MG63 (cell line): ENCODE measurements around the gene SSR2. TPM values are rescaled to one million over a fixed set of nuclear protein-coding genes. Genes with fewer than 3 reads are reported as not detected.

ENCODE experiments used
- DNase-seq: peaks from one replicate; pipeline ENCODE4 v3.0.0-alpha.2; 2020
- H3K27me3 ChIP-seq: fragments of 250-450 bp; sonication (Bioruptor Pico); 2 replicates; pipeline ENCODE4 v1.5.1; 2020; ENCODE audit warnings: mild to moderate bottlenecking, moderate library complexity
- H3K36me3 ChIP-seq: fragments of 250-450 bp; sonication (Bioruptor Pico); 2 replicates; pipeline ENCODE4 v1.5.1; 2020; ENCODE audit warnings: mild to moderate bottlenecking, moderate library complexity
- H3K4me3 ChIP-seq: fragments of 250-450 bp; sonication (Bioruptor Pico); 2 replicates; pipeline ENCODE4 v1.5.1; 2020; ENCODE audit warnings: mild to moderate bottlenecking, moderate library complexity
- H3K9me3 ChIP-seq: fragments of 250-450 bp; sonication (Bioruptor Pico); 2 replicates; pipeline ENCODE4 v1.5.1; 2020; ENCODE audit warnings: mild to moderate bottlenecking, moderate library complexity
- total RNA-seq: library from RNA; depleted of rRNA; stranded (reverse); fragments of >200 nt; shearing (Covaris generic); gene quantifications from 2 replicates; pipeline ENCODE4 v1.2.3, GENCODE V29; 2014; ENCODE audit warnings: low replicate concordance

SSR2 gene
- total RNA-seq, 1 experiment from 2014 or later, result 387 TPM

GRCh38 chr1:155982106-155982505 is 38.6 kb downstream of the SSR2 start:
- peaks cover 54% of the 10 kb centered on the region for H3K36me3 ChIP-seq
- no peaks in the 10 kb centered on the region for H3K27me3 ChIP-seq
- H3K4me3 ChIP-seq, result peak overlapping the region; percentile 94
- no peak for DNase-seq
- no peaks in the 10 kb centered on the region for H3K9me3 ChIP-seq

- peaks cover 60% of the 10 kb centered on the region for H3K36me3 ChIP-seq
- peak; percentile 72 for DNase-seq
- no peaks in the 10 kb centered on the region for H3K27me3 ChIP-seq
- peak overlapping the region; percentile 94 for H3K4me3 ChIP-seq
- no peaks in the 10 kb centered on the region for H3K9me3 ChIP-seq
Measured at GRCh38 chr1:155981266-155982088, 39.3 kb downstream of the SSR2 start.

- Histone ChIP-seq H3K36me3 (peaks cover 77% of the 10 kb centered on the region), H3K27me3 (no peaks in the 10 kb centered on the region), H3K9me3 (no peaks in the 10 kb centered on the region), H3K4me3 (peak overlapping the region; percentile 94)
- peak; percentile 53 for DNase-seq
Measured at GRCh38 chr1:155979597-155980343, 41.0 kb downstream of the SSR2 start.

- H3K9me3 ChIP-seq, result no peaks in the 10 kb centered on the region
- peak overlapping the region; percentile 94 for H3K4me3 ChIP-seq
- H3K27me3 ChIP-seq, result no peaks in the 10 kb centered on the region
- peak; percentile 72 for DNase-seq
- H3K36me3 ChIP-seq, result peaks cover 84% of the 10 kb centered on the region
Measured at GRCh38 chr1:155978973-155979429, 41.8 kb downstream of the SSR2 start.

GRCh38 chr1:155978325-155978972 is 42.3 kb downstream of the SSR2 start, which contains the start of gene ARHGEF2:
Gene ARHGEF2, minus strand, starts transcription at chr1:155978547. Its CDS starts 120 bp downstream, at chr1:155978427.
- DNase-seq, result peak; percentile 93
- Histone ChIP-seq H3K4me3 (peak within 1 kb of the TSS; percentile 94), H3K9me3 (no peaks in the 10 kb centered on the region), H3K27me3 (no peaks in the 10 kb centered on the region), H3K36me3 (peaks cover 89% of the 10 kb centered on the region)

GRCh38 chr1:155977690-155978324 is 42.9 kb downstream of the SSR2 start:
- peak; percentile 54 for DNase-seq
- Histone ChIP-seq H3K9me3 (no peaks in the 10 kb centered on the region), H3K27me3 (no peaks in the 10 kb centered on the region), H3K4me3 (peak overlapping the region; percentile 94), H3K36me3 (peaks cover 92% of the 10 kb centered on the region)

- H3K4me3 ChIP-seq, result peak overlapping the region; percentile 94
- H3K27me3 ChIP-seq, result no peaks in the 10 kb centered on the region
- H3K9me3 ChIP-seq, result no peaks in the 10 kb centered on the region
- DNase-seq, result no peak
- peaks cover 92% of the 10 kb centered on the region for H3K36me3 ChIP-seq
Measured at GRCh38 chr1:155976913-155977689, 43.6 kb downstream of the SSR2 start.

- peaks cover 88% of the 10 kb centered on the region for H3K36me3 ChIP-seq
- DNase-seq, result peak; percentile 90
Measured at GRCh38 chr1:155976062-155976912, 44.5 kb downstream of the SSR2 start.

GRCh38 chr1:155975375-155976061 is 45.2 kb downstream of the SSR2 start:
- Histone ChIP-seq H3K9me3 (no peaks in the 10 kb centered on the region), H3K27me3 (no peaks in the 10 kb centered on the region), H3K36me3 (peaks cover 88% of the 10 kb centered on the region), H3K4me3 (peak overlapping the region; percentile 94)
- DNase-seq, result no peak

More at GRCh38 chr1:155976062-155976912, 44.5 kb downstream of the SSR2 start:
- Histone ChIP-seq H3K27me3 (no peaks in the 10 kb centered on the region), H3K9me3 (no peaks in the 10 kb centered on the region), H3K4me3 (peak overlapping the region; percentile 94)

GRCh38 chr1:155974208-155975115 is 46.3 kb downstream of the SSR2 start:
- Histone ChIP-seq H3K36me3 (peaks cover 88% of the 10 kb centered on the region), H3K9me3 (no peaks in the 10 kb centered on the region), H3K4me3 (no peak overlapping the region), H3K27me3 (no peaks in the 10 kb centered on the region)
- peak; percentile 43 for DNase-seq

- DNase-seq, result no peak
- Histone ChIP-seq H3K4me3 (no peak overlapping the region), H3K36me3 (peaks cover 88% of the 10 kb centered on the region), H3K9me3 (no peaks in the 10 kb centered on the region), H3K27me3 (no peaks in the 10 kb centered on the region)
Measured at GRCh38 chr1:155973723-155974122, 47.0 kb downstream of the SSR2 start.

- H3K27me3 ChIP-seq, result no peaks in the 10 kb centered on the region
- no peaks in the 10 kb centered on the region for H3K9me3 ChIP-seq
- DNase-seq, result no peak
- no peak overlapping the region for H3K4me3 ChIP-seq
- peaks cover 93% of the 10 kb centered on the region for H3K36me3 ChIP-seq
Measured at GRCh38 chr1:155971910-155972809, 48.6 kb downstream of the SSR2 start.
